Activated CD4-positive, alpha-beta T cell treated with anti-CD3 and anti-CD28 coated beads, Interleukin-2, Interleukin-6, amounts not matched to agents 100 ng/mL and 50 ng/mL, durations not matched to agents 16 hours and 8 hours (primary cell): ENCODE data around the gene ADGRB2.

Source experiments
- DNase-seq: peaks from one replicate; pipeline ENCODE4 v3.0.0-alpha.2; 2020

ADGRB2 gene

DNA sequence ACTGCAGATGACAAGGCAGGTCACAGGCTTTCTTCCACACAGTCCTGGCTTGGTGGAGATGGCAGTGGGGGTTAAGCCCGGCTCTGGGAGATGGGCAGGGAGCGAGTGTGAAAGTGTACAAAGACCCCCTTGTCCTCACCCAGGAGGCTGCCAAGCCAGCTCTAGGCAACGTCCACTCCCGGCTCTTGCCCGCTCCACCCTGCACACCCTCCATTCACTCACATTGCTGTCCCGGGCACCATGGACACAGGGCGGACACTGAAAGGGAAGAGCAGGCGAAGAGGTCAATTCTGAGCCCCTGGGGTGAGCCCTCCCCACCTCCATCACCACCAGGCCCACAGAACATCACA, 69.2 kb downstream of the ADGRB2 start:
- no peak for DNase-seq

DNA sequence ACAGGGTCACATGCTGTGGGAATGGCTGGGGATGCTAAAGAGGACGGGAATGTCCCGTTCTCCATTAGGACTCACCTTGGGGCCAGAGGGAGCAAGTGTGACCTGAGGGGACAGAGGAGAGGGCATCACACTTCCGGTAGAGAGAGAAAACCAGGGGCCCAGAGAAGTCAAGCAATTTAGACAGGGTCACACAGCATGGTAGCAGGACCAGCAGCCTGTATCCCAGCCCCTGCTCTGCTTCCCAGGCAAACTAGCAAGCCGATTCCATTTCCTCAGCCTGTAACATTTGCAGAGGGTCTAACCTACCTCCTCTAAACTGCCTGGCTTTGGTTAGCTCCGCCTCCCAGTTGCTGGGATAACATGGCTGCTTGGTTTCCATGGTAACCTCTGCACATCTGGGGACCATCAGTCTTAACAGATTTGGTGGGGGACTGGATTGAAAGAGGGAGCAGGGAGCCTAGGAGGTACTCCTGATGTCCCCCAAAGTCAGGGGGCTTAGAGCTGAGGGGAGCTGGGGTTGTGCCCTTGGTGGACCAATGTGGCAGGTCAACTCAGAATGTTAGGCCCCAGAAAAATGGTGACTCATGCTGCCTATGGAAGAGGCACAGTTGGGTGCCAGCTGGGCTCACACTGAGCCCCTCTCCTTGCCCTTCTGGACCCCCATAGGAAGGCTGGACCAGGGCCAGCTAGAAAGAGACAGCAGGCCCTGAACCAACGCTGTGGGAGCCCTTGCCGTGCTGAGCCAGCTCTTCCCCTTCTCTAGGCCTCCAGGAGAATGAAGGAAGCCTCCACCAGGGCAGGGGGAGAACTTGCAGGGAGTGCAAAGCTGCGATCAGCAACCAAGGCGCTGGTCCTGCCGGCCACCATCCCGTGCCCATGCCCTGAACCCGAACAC, 69.8 kb downstream of the ADGRB2 start:
- DNase-seq: no peak

DNA sequence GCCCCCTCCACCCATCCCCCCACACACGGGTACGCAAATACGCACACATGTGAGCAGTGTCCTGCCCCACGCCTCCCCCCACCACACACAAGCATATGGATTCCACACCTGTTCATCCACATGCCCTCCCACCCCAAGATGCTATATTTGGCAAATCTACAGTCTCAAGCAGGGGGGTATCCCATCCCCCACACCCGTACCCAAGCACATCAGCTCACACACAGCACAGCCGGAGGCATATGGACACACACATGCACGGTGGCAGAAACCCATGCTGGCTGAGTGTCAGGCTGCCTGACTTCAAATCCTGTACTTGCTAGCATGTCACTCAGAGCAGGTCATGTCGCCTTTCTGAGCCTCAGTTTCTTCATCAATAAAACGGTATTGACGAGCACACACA, 70.9 kb downstream of the ADGRB2 start:
- DNase-seq: no peak

DNA sequence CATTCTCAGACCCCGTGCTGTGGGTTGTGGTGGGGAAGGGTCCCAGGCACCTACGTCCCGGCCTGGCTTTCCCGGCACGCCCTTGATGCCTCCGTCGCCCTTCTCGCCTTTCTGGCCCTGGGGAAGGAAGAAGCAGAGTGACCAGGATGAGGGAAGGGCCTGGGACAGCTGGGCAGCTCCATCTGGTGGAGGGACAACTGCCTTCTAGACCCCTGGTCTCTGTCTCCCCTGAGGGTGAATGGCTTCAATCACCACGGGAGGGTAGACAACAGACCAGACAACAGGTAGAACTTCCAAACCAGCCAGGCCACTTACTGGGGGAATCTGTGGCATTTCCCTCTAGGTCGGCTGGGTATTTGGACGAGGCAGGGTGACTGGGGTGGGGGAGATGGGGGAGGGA, 72.2 kb downstream of the ADGRB2 start:
- DNase-seq: no peak

DNA sequence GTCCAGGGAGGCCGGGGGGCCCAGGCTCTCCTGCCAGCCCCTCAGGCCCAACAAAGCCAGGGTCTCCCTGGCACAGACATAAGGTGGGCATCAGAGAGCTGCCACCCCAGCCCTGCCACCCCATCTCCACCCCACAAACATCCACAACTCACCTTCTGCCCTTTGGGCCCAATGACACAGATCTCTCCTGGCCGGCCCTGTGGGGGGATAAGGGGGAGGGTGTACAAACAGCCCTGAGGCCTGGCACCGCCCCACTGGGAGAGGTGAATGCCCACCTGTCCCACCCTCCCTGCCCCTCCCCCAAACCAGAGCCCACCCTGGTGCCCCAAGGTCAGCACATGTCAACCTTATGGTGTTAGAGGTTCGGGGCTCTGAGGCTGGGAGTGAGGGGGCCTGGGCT, 72.7 kb downstream of the ADGRB2 start:
- no peak for DNase-seq

DNA sequence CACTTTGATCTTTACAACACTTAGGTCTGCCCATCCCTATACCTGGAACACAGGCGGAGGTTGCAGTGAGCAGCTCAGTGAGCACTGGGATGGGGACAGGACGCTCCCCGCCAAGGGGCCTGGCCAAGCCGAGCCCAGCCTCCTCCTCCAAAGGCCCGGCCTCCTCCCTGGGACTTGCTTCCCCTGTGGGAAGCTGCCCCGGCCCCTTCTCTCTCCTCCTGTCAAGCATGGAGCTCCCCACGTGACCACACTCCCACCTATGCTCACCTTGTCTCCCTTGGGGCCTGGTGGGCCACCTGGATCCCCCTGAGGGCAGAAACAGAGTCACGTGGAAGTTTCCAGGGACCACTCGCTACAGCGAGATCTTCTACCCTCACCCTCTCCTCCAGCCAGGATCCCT, 73.2 kb downstream of the ADGRB2 start:
- no peak for DNase-seq

DNA sequence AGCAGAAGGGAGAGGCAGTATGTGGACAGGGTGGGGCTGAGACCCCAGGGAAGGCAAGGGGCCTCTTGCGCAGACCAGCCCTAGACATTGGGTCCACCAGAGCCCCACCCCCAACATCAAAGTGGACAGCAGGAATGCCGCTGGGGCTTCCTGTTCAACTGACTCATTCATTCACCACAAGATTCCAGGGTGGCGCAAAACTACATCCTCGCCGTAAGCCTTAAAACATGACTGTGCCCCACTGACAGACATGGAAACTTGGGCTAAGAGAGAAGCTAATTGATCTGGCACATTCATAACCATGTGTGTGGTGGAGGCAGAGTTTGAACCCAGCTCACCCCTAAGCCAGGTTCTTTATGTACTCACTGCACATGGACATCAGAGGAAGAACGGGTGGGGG, 74.3 kb downstream of the ADGRB2 start:
- DNase-seq: no peak

DNA sequence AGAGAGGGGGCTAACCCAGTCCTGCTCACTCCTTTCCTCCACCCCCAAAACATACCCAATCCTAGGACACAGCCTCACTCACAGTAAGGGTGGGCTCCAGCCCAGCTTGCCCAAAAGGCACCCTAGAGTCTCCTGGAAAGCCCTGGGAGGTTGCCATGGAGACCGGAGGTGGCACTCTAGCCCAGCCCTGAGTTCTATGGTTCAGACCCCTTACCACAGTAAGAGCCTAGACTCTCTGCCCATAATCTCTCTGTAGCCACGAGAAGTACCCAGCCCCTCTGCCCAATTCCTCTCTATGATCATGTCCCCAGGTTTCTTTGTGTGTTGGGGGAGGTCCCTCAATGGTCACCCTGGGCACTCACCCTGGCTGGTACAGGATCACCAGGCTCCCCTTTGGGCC, 74.8 kb downstream of the ADGRB2 start:
- no peak for DNase-seq

DNA sequence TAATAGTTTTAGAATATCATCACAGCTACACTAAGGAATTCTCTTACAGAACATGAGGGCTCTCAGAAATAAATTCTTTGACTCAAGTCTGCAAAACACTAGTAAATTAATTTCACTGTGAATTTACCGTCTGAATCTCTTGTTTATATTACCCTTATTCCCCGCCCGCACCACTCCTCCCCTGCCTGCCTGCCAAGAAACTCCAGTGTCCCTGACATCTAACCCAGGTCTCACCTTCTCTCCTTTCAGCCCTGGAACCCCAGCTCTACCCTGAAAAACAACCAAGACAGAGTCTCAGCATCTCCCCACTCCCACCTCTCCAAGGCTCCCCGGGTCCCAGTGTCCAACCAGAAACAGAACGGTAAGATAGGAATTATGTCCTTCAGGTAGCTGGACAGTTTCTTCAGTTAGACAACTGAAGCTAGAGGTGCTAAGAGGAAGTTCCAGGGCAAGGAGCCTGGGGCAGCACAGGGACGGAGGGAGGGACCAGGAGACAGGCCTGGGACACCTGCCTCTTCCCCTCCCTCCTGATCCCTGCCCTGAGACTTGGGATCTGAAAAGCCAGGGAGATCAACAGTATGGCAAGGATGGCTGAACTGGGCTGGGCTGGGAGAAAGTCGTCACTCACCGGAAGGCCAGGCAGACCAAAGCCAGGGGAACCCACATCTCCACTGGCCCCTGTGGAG, 75.8 kb downstream of the ADGRB2 start:
- no peak for DNase-seq

DNA sequence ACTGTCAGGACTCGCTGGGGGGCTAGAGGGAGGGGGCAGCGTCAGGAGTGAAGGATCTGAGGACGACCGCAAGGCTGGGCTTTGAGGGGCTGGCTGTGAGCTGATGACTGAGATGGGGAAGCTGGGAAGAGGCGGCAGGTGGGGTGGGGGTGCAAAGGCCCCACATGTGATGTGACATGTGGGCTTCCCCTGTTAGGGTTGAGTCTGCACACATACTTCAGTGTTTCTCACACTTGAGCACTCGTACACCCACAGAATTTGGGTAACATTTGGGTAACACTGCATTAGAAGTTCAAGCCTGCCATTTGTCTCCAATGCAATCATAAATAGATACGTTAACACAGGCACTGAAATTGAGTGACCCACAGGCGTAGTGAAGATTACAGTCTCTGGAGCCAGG, 76.5 kb downstream of the ADGRB2 start:
- DNase-seq: no peak

DNA sequence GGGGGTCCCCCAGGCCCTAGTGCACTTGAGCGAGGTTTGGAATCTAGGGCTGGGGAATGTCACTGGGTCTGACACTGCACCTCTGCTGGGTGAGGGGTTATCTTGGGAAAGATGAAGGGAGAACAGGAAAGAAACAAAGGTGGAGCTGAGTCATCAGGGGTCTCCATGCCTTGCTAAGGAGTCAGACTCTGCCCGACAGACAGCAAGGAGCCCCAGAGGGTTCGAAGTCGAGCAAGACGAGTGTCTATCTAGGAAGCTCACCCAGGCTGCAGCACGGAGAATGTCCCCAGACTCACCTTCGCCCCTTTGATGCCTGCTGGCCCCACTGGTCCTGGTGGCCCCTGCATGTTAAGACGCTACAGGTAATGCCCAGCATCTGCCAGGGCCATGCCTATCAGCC, 78.3 kb downstream of the ADGRB2 start:
- no peak for DNase-seq

DNA sequence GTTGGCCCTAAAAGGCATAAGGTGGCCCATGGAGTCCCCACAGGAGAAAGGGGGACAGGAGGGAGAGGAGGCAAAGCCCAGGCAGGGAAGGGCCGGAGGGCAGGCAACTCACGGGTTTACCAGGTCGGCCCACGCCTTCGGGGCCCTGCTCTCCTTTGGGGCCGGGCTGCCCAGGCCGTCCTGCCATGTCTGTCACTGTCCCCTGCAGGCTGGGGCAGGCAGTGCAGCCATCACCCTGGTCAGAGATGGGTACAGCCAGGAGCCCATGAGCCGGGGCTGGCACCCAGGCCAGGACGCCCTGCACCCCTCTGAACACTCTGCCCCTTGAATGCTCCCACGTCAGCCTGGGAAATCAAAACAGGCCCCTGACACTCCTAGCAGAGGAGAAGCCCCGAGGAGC, 80.1 kb downstream of the ADGRB2 start:
- DNase-seq: no peak

DNA sequence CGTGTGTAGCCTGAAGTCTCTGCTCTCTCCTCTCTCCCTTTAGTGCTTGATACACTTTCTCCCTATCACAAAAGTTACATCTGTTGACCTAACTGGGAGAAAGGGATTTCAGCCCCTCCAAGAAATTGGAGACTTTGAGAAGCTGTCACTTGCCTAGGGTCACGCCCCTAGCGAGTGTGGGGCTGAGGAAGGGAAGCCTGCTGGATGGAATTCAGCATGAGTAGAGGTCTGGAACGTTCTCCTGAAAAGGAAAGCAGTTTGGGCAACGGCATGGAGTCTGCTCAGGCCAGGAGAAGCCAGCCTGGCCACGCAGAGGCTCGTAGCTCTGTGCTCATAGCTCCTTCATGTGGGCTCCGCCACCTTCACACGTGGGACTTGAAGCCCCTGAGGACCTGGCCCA, 82.7 kb downstream of the ADGRB2 start:
- DNase-seq: no peak

DNA sequence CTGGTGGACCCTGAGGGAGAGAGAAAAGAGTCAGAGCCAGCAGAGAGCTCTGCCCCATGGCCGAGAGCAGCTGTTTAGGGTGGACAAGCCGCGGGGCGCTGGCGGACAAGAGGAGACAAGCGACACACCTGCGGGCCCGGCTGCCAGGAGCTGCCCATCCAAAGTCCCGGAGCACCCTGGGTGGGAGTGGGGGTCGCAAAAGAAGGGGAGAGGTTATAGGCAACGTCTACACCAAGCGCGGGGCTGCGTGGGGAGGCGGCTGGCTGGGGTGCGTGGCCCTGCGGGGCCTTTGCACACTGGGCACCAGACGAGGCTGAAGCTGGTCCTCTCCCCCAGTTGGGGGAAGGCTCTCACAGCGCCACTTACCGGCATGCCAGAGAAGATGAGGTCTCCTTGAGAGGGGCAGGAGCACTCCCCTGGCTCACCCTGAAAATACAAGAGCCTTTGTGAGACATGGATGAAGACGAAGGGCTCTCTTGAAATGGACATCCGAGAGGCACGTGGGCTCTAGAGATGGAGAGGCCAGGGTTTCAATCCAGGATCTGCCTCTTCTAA, 84.4 kb downstream of the ADGRB2 start:
- no peak for DNase-seq

DNA sequence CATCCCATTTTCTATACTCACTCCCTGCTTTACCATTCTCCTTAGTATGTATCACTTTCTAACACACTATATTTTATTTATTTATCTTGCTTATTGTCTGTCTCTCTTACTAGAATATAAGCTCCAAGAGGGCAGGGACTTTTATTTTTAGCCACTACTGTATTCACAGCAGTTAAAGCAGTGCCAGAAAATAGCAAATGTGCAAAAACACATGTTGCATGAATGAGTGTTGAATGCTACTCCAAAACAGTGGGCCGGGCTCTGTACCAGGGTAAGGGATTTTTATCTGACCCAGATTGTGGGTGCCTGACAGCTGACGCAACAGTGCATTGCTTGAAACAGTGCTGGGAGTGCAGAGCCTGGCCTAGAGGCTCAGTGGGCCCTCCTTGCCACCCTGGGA, 85.0 kb downstream of the ADGRB2 start:
- no peak for DNase-seq

DNA sequence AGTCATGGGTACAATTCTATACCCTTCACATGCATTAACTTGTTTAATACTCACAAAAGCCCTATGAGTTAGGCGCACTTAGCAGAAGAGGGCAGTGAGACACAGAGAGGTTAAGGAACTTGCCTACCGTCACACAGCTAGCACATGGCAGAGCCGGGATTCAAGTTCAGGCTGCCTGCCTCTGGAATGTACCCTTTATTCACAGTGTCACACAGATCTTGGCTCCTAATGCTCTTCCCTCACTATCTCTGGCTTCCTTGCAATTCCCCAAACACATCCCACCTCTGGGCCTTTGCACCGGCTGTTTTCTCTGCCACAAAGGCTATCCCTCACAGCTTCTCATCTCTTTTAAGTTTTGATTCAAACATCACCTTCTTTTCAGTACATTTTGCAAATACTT, 85.5 kb downstream of the ADGRB2 start:
- no peak for DNase-seq

DNA sequence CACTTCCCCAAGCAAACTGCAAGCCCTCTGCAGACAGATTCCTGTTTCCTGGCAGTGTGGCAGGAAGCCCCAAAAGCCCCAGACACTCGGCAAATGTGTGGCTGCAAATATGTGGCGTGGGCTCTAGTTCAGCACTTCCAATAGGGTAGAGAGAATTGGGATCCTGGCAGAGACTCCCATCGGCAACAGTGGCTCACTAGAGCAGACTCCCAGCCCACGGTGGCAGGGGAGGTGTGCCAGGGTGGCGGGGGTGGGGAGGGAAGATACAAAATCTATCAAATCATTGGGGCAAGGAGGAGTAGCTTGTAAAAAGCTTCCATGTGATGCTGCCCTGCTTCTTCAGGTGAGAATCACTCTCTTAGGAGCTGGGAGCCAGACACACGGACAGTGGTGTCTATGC, 86.2 kb downstream of the ADGRB2 start:
- DNase-seq: no peak

DNA sequence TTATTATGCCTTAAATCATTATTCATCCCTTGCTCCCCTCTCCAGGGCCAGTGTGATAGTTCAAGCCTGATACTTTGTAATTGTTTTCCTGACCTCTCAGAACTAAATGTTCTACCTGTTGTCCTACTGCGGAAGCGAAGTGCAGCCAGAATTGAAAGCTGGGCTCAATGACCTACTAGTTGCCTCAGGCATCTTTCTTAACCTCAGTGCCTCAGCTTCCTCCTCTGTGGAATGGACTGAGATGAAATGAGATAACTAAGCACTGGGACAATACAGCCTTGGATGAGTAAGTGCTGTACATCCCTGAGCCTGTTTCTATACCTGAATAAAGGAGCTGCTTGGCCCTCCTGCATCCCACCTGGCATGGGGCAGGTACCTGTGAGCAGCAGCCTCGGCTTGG, 86.7 kb downstream of the ADGRB2 start:
- no peak for DNase-seq
